A673 (cell line): Measurements from ENCODE around the gene KRTAP5-7. TPM values are rescaled to one million over a fixed set of nuclear protein-coding genes. Genes with fewer than 3 reads are reported as not detected.

Experiments used
- BruUV-seq: library from RNA; stranded (reverse); fragments of 400-500 nt; replicated peaks from 2 replicates; lab custom pipeline; 2021; lab: Mats Ljungman, UMichigan
- CTCF ChIA-PET: fragments of 300-600 bp; sonication (Branson Sonifier 250); formaldehyde crosslinking; loops from one replicate; lab custom pipeline; 2022; ENCODE audit warnings: antibody characterized with exemption; lab: Charles Lee
- POLR2A ChIA-PET: fragments of 300-600 bp; sonication (Branson Sonifier 250); formaldehyde crosslinking; loops from one replicate; lab custom pipeline; 2022; ENCODE audit warnings: antibody characterized with exemption; ENCODE audit not compliant: low non-redundant PET; lab: Charles Lee
- DNase-seq: peaks from one replicate; pipeline ENCODE4 v3.0.0-alpha.2; 2015; ENCODE audit warnings: low spot score
- H3K27ac ChIP-seq: fragments of 200-600 bp; sonication (generic); 2 replicates; pipeline ENCODE4 v1.5.1; 2016; ENCODE audit warnings: mixed run types, low read depth, mild to moderate bottlenecking, mixed read lengths, antibody characterized with exemption, low read length; ENCODE audit not compliant: poor library complexity, severe bottlenecking
- H3K27me3 ChIP-seq: fragments of 200-600 bp; sonication (generic); replicated peaks from 2 replicates; pipeline ENCODE4 v1.6.1; 2017; ENCODE audit warnings: mixed run types, low read depth, mild to moderate bottlenecking, mixed read lengths, antibody characterized with exemption, low read length; ENCODE audit not compliant: insufficient read depth, poor library complexity
- H3K36me3 ChIP-seq: fragments of 200-600 bp; sonication (generic); 2 replicates; pipeline ENCODE4 v1.6.1; 2016; ENCODE audit warnings: mixed run types, mild to moderate bottlenecking, mixed read lengths, antibody characterized with exemption, low read length; ENCODE audit not compliant: insufficient read depth, poor library complexity, severe bottlenecking
- H3K4me1 ChIP-seq: fragments of 200-600 bp; sonication (generic); 2 replicates; pipeline ENCODE4 v1.6.1; 2017; ENCODE audit warnings: mixed run types, mild to moderate bottlenecking, mixed read lengths, antibody characterized with exemption, low read length; ENCODE audit not compliant: insufficient read depth, poor library complexity, severe bottlenecking
- H3K4me3 ChIP-seq: fragments of 200-600 bp; sonication (generic); 2 replicates; pipeline ENCODE4 v1.5.1; 2016; ENCODE audit warnings: low read depth, mixed run types, mild to moderate bottlenecking, mixed read lengths, low read length; ENCODE audit not compliant: poor library complexity, severe bottlenecking
- H3K9me3 ChIP-seq: fragments of 200-600 bp; sonication (generic); 2 replicates; pipeline ENCODE4 v1.6.1; 2016; ENCODE audit warnings: mixed run types, low read depth, mild to moderate bottlenecking, mixed read lengths, antibody characterized with exemption, low read length; ENCODE audit not compliant: poor library complexity, severe bottlenecking
- EZH2 ChIP-seq: fragments of 200-600 bp; sonication (generic); IDR thresholded peaks from 2 replicates; pipeline ENCODE4 v1.6.1; 2017; ENCODE audit warnings: borderline replicate concordance, low read depth, mild to moderate bottlenecking, mixed read lengths, antibody characterized with exemption, low read length; ENCODE audit not compliant: poor library complexity, severe bottlenecking
- intact Hi-C: fragments of 100-400 bp; cut with micrococcal nuclease; formaldehyde crosslinking; loops from one replicate; pipeline ENCODE4 v1.10.0; 2022; ENCODE audit not compliant: unreplicated experiment
- total RNA-seq: library from RNA; stranded (reverse); gene quantifications from 2 replicates; pipeline ENCODE4 v1.2.3, GENCODE V29; 2021
- TF ChIP-seq, protein P1 (sequence below): fragments of 300-800, 200-600 bp; sonication (generic); conservative IDR thresholded peaks from 2 replicates; pipeline ENCODE4 v1.5.1; 2017; ENCODE audit warnings: low read depth, mild to moderate bottlenecking, antibody characterized with exemption, low read length, moderate library complexity, mixed read lengths

The KRTAP5-7 gene
- total RNA-seq, 1 experiment from 2014 or later: not detected

DNA sequence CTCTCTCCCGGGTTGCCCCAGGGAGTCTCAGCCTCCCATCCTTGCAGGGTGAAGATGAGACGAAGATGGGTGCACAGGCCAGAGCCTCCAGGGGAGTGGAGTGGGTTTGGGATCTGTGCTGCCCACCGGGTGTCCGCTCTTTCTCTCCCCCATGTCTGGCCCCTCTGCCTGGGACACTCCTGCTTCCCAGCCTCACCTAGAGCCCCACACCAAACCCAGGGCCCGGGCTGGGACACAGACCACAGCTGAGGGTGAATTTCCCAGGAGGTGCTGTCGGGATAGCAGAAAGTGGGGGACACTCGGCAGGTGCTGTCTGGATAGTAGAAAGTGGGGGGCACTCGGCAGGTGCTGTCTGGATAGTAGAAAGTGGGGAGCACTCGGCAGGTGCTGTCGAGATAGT lies 25.0 kb upstream of the KRTAP5-7 start:
- H3K4me1 ChIP-seq: peaks cover 17% of the 10 kb centered on the region
- H3K36me3 ChIP-seq: peaks cover 13% of the 10 kb centered on the region
- no peak overlapping the region for H3K4me3 ChIP-seq
- no TSS peak for BruUV-seq
- ChIA-PET CTCF (no interaction called here), POLR2A (no interaction called here)
- H3K27ac ChIP-seq: no peak overlapping the region
- no peak for DNase-seq
- H3K9me3 ChIP-seq: no peaks in the 10 kb centered on the region
- no peaks in the 10 kb centered on the region for H3K27me3 ChIP-seq
- intact Hi-C loops: no loop called here
- no peak for TF ChIP-seq EZH2
- TF ChIP-seq, protein P1, sequence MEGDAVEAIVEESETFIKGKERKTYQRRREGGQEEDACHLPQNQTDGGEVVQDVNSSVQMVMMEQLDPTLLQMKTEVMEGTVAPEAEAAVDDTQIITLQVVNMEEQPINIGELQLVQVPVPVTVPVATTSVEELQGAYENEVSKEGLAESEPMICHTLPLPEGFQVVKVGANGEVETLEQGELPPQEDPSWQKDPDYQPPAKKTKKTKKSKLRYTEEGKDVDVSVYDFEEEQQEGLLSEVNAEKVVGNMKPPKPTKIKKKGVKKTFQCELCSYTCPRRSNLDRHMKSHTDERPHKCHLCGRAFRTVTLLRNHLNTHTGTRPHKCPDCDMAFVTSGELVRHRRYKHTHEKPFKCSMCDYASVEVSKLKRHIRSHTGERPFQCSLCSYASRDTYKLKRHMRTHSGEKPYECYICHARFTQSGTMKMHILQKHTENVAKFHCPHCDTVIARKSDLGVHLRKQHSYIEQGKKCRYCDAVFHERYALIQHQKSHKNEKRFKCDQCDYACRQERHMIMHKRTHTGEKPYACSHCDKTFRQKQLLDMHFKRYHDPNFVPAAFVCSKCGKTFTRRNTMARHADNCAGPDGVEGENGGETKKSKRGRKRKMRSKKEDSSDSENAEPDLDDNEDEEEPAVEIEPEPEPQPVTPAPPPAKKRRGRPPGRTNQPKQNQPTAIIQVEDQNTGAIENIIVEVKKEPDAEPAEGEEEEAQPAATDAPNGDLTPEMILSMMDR: no peak

DNA sequence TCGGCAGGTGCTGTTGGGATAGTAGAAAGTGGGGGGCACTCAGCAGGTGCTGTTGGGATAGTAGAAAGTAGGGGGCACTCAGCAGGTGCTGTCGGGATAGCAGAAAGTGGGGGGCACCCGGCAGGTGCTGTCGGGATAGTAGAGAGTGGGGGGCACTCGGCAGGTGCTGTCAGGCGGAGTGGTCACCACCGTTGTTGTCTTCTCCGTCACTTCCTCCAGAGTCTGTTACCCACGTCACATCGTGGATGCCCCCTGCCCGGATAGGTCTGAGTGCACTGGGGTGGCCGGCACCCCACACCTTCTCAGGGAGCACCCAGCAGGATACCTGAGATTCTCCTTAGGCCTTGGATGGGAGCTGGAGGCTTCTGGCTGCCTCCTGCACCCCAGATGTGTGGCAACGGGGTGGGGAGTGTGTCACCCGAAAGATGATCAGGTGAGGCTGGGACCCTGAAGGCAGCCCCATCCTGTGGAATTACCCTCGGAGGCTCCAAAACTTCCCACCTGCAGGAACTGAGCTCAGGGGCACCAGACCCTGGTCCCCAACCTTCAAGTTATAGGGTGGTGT lies 24.1 kb upstream of the KRTAP5-7 start:
- ChIA-PET POLR2A (no interaction called here), CTCF (no interaction called here)
- Histone ChIP-seq H3K4me1 (peaks cover 17% of the 10 kb centered on the region), H3K27ac (no peak overlapping the region), H3K9me3 (no peaks in the 10 kb centered on the region), H3K36me3 (peaks cover 13% of the 10 kb centered on the region), H3K27me3 (no peaks in the 10 kb centered on the region), H3K4me3 (no peak overlapping the region)
- intact Hi-C loops: no loop called here
- TF ChIP-seq EZH2: no peak
- TF ChIP-seq, protein P1: no peak
- no TSS peak for BruUV-seq
- DNase-seq: no peak

DNA sequence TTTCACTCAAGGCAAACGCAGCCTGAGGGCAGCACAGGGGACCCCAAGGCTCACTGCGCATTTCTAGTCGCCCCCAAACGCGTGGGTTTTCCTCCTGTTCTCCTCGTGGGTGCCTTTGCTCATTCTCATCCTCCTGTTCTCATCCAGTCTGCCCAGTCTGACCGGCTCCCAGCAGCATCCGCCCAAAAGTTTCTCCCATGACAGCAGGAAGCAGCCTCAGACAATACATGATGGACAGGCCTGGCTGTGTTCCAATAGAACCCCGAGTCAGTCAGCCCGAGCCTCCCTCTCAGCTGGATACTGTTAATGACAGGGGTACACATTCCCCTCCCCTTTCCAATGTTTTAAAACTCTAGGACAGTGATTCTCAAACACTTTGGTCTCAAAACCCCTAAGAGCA lies 22.5 kb upstream of the KRTAP5-7 start:
- H3K27ac ChIP-seq: no peak overlapping the region
- no TSS peak for BruUV-seq
- no peaks in the 10 kb centered on the region for H3K27me3 ChIP-seq
- peaks cover 4% of the 10 kb centered on the region for H3K9me3 ChIP-seq
- ChIA-PET POLR2A (no interaction called here), CTCF (no interaction called here)
- intact Hi-C loops: no loop called here
- peaks cover 2% of the 10 kb centered on the region for H3K36me3 ChIP-seq
- TF ChIP-seq, protein P1: no peak
- no peak for TF ChIP-seq EZH2
- H3K4me3 ChIP-seq: no peak overlapping the region
- peaks cover 14% of the 10 kb centered on the region for H3K4me1 ChIP-seq
- peak; percentile 55 for DNase-seq
